ENCODE results near the gene BAG2.

DNA sequence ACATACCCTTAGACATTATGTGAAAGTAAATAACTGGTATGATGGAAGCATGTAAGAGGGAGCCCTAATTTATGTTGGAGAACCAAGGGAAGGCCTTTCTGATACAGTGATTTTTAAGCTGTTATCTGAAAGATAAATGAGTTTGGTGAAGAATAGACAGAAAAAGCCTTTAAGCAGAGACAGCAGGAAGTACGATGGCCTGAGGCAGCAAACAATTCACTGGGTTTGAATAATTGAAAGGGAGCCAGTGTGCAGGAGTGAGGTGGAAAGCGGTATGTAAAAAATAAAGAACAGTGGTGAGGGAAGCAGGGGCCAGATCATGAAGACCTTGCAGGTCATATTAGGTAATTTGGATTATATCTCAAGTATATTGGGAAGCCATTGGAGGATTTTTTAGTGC, 54.1 kb downstream of the BAG2 start:
- TF ChIP-seq, protein P1, sequence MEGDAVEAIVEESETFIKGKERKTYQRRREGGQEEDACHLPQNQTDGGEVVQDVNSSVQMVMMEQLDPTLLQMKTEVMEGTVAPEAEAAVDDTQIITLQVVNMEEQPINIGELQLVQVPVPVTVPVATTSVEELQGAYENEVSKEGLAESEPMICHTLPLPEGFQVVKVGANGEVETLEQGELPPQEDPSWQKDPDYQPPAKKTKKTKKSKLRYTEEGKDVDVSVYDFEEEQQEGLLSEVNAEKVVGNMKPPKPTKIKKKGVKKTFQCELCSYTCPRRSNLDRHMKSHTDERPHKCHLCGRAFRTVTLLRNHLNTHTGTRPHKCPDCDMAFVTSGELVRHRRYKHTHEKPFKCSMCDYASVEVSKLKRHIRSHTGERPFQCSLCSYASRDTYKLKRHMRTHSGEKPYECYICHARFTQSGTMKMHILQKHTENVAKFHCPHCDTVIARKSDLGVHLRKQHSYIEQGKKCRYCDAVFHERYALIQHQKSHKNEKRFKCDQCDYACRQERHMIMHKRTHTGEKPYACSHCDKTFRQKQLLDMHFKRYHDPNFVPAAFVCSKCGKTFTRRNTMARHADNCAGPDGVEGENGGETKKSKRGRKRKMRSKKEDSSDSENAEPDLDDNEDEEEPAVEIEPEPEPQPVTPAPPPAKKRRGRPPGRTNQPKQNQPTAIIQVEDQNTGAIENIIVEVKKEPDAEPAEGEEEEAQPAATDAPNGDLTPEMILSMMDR (IDR thresholded peaks at IDR 0.05) = no peak
- no peak for TF ChIP-seq POLR2A (IDR thresholded peaks at IDR 0.05)

All from breast epithelium (tissue), 3 donors.